SK-N-SH treated with all-trans-retinoic acid at 6 μM for 48 hours (cell line): ENCODE results near the gene KCNG2.

Experiments used
- ARNTL ChIP-seq: fragments of 450-650 bp; formaldehyde crosslinking; IDR thresholded peaks from 2 replicates; pipeline ENCODE4 v1.5.0; 2020; ENCODE audit warnings: low read depth, mild to moderate bottlenecking, moderate library complexity, borderline replicate concordance
- CREB5 ChIP-seq: fragments of 250-450 bp; sonication (Bioruptor Pico); IDR thresholded peaks from 2 replicates; pipeline ENCODE4 v1.5.1; 2020; ENCODE audit warnings: low read depth, mild to moderate bottlenecking, moderate library complexity
- CSDC2 ChIP-seq: fragments of 250-450 bp; sonication (Bioruptor Pico); IDR thresholded peaks from 2 replicates; pipeline ENCODE4 v1.5.0; 2020; ENCODE audit warnings: mild to moderate bottlenecking, moderate library complexity
- ESRRG ChIP-seq: fragments of 250-450 bp; sonication (Bioruptor Pico); IDR thresholded peaks from 2 replicates; pipeline ENCODE4 v1.6.1; 2021; ENCODE audit warnings: mild to moderate bottlenecking
- ISL1 ChIP-seq: fragments of 250-450 bp; sonication (Bioruptor Pico); IDR thresholded peaks from 2 replicates; pipeline ENCODE4 v2.1.2; 2022; ENCODE audit warnings: mild to moderate bottlenecking, moderate library complexity
- PATZ1 ChIP-seq: fragments of 250-450 bp; sonication (Bioruptor Pico); IDR thresholded peaks from 2 replicates; pipeline ENCODE4 v1.8.0; 2020; ENCODE audit warnings: mild to moderate bottlenecking, moderate library complexity, borderline replicate concordance
- PPARA ChIP-seq: fragments of 250-450 bp; sonication (Bioruptor Pico); IDR thresholded peaks from 2 replicates; pipeline ENCODE4 v1.5.0; 2020; ENCODE audit warnings: mild to moderate bottlenecking, borderline replicate concordance
- TCF4 ChIP-seq: fragments of 250-450 bp; sonication (Bioruptor Pico); IDR thresholded peaks from 2 replicates; pipeline ENCODE4 v1.8.0; 2021; ENCODE audit warnings: mild to moderate bottlenecking, moderate library complexity, borderline replicate concordance
- TOX ChIP-seq: fragments of 250-450 bp; sonication (Bioruptor Pico); IDR thresholded peaks from 2 replicates; pipeline ENCODE4 v1.8.0; 2021; ENCODE audit warnings: mild to moderate bottlenecking, moderate library complexity, borderline replicate concordance
- ZC3H10 ChIP-seq: fragments of 250-450 bp; sonication (Bioruptor Pico); IDR thresholded peaks from 2 replicates; pipeline ENCODE4 v1.5.1; 2021; ENCODE audit warnings: mild to moderate bottlenecking, moderate library complexity
- ZFP3 ChIP-seq: fragments of 250-450 bp; sonication (Bioruptor Pico); IDR thresholded peaks from 2 replicates; pipeline ENCODE4 v1.5.0; 2020; ENCODE audit warnings: mild to moderate bottlenecking, moderate library complexity
- ZNF565 ChIP-seq: fragments of 450-650 bp; formaldehyde crosslinking; conservative IDR thresholded peaks from 2 replicates; pipeline ENCODE4 v1.5.0; 2020; ENCODE audit warnings: low read depth, mild to moderate bottlenecking, moderate library complexity
- ZNF70 ChIP-seq: fragments of 450-650 bp; formaldehyde crosslinking; IDR thresholded peaks from 2 replicates; pipeline ENCODE4 v1.5.0; 2020; ENCODE audit warnings: mild to moderate bottlenecking, moderate library complexity

GRCh38 chr18:79917169-79917852 is 119.6 kb downstream of the KCNG2 start:
- no peak for TF ChIP-seq PPARA
- TF ChIP-seq ISL1 (CRISPR knock-in tag), result no peak
- no peak for TF ChIP-seq TCF4 (CRISPR knock-in tag)
- no peak for TF ChIP-seq PATZ1 (CRISPR knock-in tag)
- TF ChIP-seq ARNTL (CRISPR knock-in tag), result no peak
- TF ChIP-seq ZC3H10, result no peak
- no peak for TF ChIP-seq TOX (CRISPR knock-in tag)
- no peak for TF ChIP-seq ZFP3 (CRISPR knock-in tag)
- TF ChIP-seq ESRRG (CRISPR knock-in tag), result no peak
- no peak for TF ChIP-seq ZNF70 (CRISPR knock-in tag)
- no peak for TF ChIP-seq CSDC2 (CRISPR knock-in tag)
- no peak for TF ChIP-seq CREB5 (CRISPR knock-in tag)
- no peak for TF ChIP-seq ZNF565
